ENCODE measurements around the gene PIK3R5.

- TF ChIP-seq CTCF (conservative IDR thresholded peaks at IDR 0.05 in 1 of 2, IDR thresholded peaks at IDR 0.05 in 1 of 2; ENCODE audit: low read depth in 1 of 2, low read length in 2 of 2) (no peak), EZH2 (IDR thresholded peaks at IDR 0.05; ENCODE audit: low read length, missing control alignments) (no peak)
Measured at GRCh38 chr17:8981443-8981842, 15.9 kb upstream of the PIK3R5 start.

All from fibroblast of lung (primary cell).